GM19239 (cell line): ENCODE results near the gene LGI2.

ENCODE experiments used
- DNase-seq: peaks from one replicate; pipeline ENCODE4 v3.0.0; 2011; ENCODE audit warnings: low spot score; ENCODE audit not compliant: insufficient read length
- FAIRE-seq: peaks from 2 replicates; lab custom pipeline; 2011; peaks lifted over from hg19 to GRCh38; lab: Jason Lieb, UNC

The LGI2 gene

GRCh38 chr4:25001509-25001908, 29.2 kb downstream of the LGI2 start:
- no peak for FAIRE-seq
- DNase-seq: no peak

DNA sequence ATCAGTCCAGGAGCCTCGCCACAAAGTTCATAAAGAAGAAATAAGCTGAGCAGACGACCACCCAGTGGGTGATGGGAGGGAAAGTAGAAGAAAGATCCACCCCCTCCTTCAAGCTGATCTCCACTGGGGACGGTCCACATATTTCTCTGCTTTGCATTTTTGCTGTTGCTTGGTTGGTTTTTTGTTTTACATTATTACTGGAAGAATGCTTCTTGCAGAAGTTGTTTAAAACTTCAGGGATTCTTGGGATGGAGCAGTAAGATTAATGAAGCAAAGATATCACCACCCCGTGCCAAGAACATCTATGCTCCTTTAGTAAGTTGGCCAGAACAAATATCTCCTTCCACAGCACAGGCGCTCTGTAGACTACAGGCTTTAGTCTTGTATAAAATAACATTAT, 30.1 kb downstream of the LGI2 start:
- FAIRE-seq: no peak
- DNase-seq: no peak

DNA sequence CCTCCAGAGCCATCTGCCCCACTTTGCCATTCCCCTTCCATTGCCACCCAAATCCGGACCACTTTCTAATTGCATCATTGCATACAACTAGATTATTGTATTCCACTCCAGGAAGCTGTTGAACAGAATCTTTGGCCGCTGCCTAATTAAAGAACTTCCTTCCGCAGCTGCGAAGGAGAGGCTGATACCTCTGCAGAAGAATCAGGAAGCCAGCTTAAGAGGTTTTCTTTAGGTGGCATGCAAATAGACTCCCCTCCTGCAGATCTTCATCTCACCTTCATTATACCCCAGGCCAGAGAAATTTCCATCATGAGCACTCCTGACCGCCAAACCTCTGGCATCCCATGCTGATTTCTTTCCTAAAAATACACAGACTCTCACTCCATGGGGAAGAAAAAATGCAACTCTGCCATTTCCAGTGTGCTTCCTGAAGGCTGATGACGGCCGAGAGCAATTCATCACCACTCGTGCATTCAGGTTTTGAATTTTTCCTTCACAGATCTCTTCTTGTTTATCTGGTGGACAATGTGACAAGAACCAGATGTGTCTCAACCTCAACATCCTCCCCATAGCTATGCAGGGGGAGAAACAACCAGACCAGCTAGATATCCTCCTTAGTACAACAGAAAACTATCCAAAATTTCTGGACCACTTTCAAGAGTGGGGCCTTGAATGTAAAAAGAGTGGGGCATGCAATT, 31.2 kb downstream of the LGI2 start:
- no peak for FAIRE-seq
- DNase-seq: no peak

- DNase-seq (no peak), FAIRE-seq (no peak)
These were observed 35.3 kb downstream of the LGI2 start for GRCh38 chr4:24995346-24995919.

GRCh38 chr4:24993551-24994080, 37.1 kb downstream of the LGI2 start:
- no peak for FAIRE-seq
- no peak for DNase-seq

DNA sequence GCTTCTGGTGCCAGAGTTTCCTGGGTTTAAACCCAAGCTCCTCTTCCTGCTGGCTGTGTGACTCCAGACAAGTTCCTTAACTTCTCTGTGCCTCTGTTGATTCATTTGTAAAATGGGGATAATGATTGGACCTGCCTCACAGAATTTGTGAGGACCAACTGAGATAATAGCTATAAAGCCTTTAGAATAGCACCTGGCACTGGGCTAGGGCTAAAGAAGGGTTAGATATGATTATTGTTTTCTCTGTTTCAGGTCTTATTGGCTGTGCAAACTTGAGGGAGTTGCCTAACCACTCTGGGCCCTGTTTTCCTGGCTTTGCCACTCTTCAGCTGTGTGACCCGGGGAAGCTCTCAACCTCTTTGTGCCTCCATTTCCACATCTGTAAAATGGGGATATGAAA, 37.8 kb downstream of the LGI2 start:
- no peak for FAIRE-seq
- no peak for DNase-seq

- DNase-seq: no peak
- FAIRE-seq: no peak
These were observed 39.7 kb downstream of the LGI2 start for GRCh38 chr4:24991015-24991414.

GRCh38 chr4:24989327-24989726, 41.4 kb downstream of the LGI2 start:
- FAIRE-seq: no peak
- no peak for DNase-seq

DNA sequence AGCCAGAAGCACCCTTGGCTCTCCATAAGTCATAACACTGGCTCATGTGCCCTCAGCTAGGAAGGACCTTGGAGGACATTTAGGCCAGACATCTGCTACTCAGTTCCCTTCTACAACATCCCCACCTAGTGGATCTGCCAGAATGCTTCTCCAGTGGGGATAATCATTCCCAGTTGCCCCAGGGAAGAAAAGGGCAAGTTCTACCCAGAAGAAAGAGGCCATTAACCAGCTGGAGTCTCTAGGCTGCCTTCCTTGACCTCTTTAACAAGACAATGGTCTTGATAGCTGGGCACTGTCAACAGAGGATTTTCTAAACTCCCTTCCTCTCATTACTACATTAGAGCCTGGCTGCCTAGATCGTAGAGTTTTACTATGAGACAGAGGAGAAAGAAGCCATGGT, 42.0 kb downstream of the LGI2 start:
- FAIRE-seq: no peak
- DNase-seq: no peak

- FAIRE-seq: no peak
- no peak for DNase-seq
These were observed 45.9 kb downstream of the LGI2 start for GRCh38 chr4:24984602-24985532.

GRCh38 chr4:24980740-24981139, 50.0 kb downstream of the LGI2 start:
- DNase-seq (no peak), FAIRE-seq (no peak)

GRCh38 chr4:24980064-24980690, 50.6 kb downstream of the LGI2 start:
- FAIRE-seq (peak; percentile 84), DNase-seq (peak; percentile 64)

DNA sequence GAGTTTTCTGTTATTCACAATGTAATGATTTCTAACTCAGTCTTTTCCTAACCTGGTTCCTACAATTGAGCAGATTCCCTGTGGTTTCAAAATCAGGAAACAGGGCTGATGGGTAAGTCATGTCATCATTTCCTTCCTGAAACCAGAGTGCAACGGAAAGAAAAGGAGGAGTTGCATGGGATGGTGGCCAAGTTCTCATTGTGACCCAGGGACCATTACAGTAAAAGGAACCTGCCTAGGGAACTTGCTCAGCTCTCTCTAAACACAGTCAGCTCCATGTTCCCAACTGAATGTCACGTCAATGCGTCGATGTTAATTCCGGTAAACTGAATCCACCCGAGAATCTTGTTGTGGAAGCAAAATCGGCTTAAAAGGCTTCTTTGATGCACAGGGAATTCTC, 51.2 kb downstream of the LGI2 start:
- DNase-seq (no peak), FAIRE-seq (no peak)

DNA sequence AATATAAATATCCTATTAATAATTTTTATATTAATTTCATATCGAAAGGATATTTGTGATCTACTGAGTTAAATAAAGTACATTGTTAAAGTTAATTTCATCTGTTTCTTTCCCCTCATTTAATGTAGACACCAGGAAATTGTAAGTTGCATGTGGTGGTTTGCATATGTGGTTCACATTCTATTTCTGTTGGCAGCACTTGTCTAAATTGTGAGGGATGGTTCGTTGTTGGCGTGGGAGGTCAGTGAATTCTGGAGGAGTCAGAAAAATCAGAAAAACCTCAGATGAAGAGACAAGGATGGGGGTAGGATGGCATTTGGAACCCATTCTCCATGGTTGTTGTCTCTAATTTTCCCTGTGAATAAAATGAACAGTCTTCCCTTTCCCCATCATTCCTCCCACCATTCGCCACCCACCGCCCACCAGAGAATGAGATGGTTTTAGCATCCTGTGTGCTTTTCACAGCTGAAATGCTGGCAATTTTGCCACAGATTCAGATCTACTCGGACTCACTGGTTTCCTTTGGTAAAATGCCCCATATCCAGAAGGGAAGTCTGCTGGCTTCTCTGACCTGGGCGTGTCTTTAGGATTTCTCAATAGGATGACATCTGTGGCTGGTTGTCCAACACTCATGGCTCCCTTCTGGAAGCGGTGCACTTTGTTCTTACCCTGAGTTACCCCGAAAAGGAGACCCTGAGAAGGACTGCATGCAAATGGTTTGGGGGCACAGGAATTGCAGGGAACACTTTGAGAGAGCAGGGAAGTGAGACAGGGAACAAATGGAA, 52.3 kb downstream of the LGI2 start:
- DNase-seq: no peak
- FAIRE-seq: no peak

DNA sequence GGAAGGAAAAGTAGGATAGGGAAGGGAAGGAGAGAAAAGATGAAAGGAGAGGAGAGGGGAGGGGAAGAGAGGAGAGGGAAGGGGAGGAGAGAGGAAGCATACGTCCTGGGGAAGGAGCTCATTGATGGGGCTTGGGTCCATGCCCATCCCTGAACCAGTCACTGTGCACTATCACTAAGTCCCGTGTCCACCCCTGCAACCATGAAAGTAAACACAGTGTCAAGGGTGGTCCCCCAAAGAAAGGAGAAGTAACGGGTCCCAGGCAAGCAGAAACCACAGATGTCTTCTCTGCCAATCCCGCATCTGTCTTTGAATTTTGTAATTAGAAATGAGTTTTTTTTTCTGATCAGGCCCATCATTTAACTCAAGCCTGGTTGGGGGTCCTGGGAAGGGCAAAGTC, 55.2 kb downstream of the LGI2 start:
- no peak for DNase-seq
- FAIRE-seq: no peak

- FAIRE-seq (no peak), DNase-seq (no peak)
These were observed 56.8 kb downstream of the LGI2 start for GRCh38 chr4:24973747-24974601.

DNA sequence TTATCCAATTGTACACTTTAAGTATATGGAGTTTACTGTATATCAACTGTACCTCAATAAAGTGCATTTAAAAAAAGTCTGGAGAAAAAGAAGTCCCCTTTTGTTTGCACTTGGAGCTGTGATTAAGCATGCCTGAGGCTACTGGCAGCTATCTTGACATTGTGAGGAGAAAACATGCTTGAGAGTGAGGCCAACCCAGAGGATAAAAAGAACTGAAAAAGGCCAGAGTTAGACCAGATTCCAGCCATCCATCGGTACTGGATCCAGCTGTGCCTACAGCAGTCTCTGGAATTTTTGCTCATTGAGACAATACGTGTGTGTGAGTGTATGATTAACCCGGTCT, 57.4 kb downstream of the LGI2 start:
- no peak for FAIRE-seq
- DNase-seq: no peak

DNA sequence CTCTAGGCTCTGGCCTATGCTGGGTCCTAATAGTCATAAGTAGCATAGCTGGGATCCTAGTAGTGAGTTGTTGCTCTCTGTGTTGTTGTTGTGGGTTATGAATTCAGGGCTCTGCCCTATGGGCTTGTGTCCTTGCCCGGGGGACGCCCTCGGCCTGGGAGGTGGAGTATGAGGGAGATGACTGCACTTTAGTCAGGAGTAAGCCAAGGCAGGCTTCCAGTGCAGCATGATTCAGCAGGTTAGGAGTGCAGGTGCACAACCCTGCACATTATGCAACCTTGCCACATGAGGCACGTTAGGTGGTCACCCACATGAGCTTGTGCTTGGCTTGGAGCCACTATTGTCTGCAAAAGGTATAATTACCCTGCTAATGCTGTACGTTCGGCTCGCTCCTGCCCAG, 59.6 kb downstream of the LGI2 start:
- no peak for FAIRE-seq
- no peak for DNase-seq

GRCh38 chr4:24970635-24971034, 60.1 kb downstream of the LGI2 start:
- FAIRE-seq (no peak), DNase-seq (no peak)
